Adrenal gland (tissue), 12 donors: ENCODE measurements around the gene WBP11. TPM values are rescaled to one million over a fixed set of nuclear protein-coding genes. Genes with fewer than 3 reads are reported as not detected.

Source experiments
- DNase-seq, 7 donors: peaks; one replicate each; pipeline ENCODE4 v3.0.0-alpha.2; 2019 to 2020
- H3K27ac ChIP-seq, 5 donors: fragments of 200-600 bp; sonication (generic) in 4 of 5; 1 replicate in 3 of 5; 2 replicates in 2 of 5; pipeline versions ENCODE4 v1.5.1 to v1.8.0; 2016 to 2020; ENCODE audit warnings: mild to moderate bottlenecking in 1 of 5
- H3K27me3 ChIP-seq: fragments of 200-600 bp; 2 replicates; pipeline ENCODE4 v1.8.0; 2021
- H3K36me3 ChIP-seq, 2 donors: fragments of 200-600 bp; replicated peaks in 1 of 2; 1 replicate in 1 of 2; 2 replicates in 1 of 2; pipeline versions ENCODE4 v1.5.1 to v1.8.0; 2018 to 2022
- H3K4me1 ChIP-seq, 2 donors: fragments of 200-600 bp; replicated peaks in 1 of 2; 1 replicate in 1 of 2; 2 replicates in 1 of 2; pipeline versions ENCODE4 v1.5.1 to v1.8.0; 2018 to 2021
- H3K4me3 ChIP-seq, 4 donors: fragments of 200-600 bp; sonication (generic) in 3 of 4; one replicate each; pipeline ENCODE4 v1.5.1; 2016 to 2018
- H3K9me3 ChIP-seq, 3 donors: fragments of 200-600 bp; sonication (generic) in 1 of 3; replicated peaks in 1 of 3; 1 replicate in 2 of 3; 2 replicates in 1 of 3; pipeline versions ENCODE4 v1.5.1 to v1.8.0; 2016 to 2021
- POLR2A ChIP-seq, 2 donors: fragments of 450-650 bp; IDR thresholded peaks; one replicate each; pipeline ENCODE4 v1.6.1; 2017; ENCODE audit warnings: antibody characterized with exemption in 2 of 2, mild to moderate bottlenecking in 2 of 2, moderate library complexity in 1 of 2
- WGBS, 4 donors: extraction: QIAGEN DNeasy Blood & Tissue Kit in 2 of 4; methylation state at CpG; one replicate each; pipeline versions ENCODE4 v1.1.5 to v1.1.7; 2013 to 2017; 5-methylcytosine and 5-hydroxymethylcytosine counted together
- intact Hi-C, 2 donors: fragments of 100-400 bp; cut with DNase I; formaldehyde crosslinking; loops; one replicate each; pipeline versions ENCODE4 v1.14.1 to v1.15.0; 2022 to 2023
- polyA plus RNA-seq, 3 donors: library from polyadenylated mRNA; stranded (reverse); fragments of 200-250 nt in 2 of 3; fragments of 350-450 nt in 1 of 3; fragmentation: Illumina TruSeq in 1 of 3; extraction: RNeasy Lipid Tissue Mini Kit (QIAGEN cat#74804) in 1 of 3; gene quantifications; one replicate each; pipeline ENCODE4 v1.2.3, GENCODE V29; 2013 to 2014
- total RNA-seq, 9 donors: library from RNA; depleted of rRNA in 4 of 9; stranded (reverse); fragments of >200 nt in 4 of 9; fragments of 120-200 nt in 1 of 9; fragmentation: NEBNext Ultra II Directional in 1 of 9; extraction: Animal tissue kit (Norgen Biotek cat#: 25700) in 1 of 9; gene quantifications; one replicate each; pipeline versions ENCODE4 v1.1.0 to v1.2.4, GENCODE V29; 2013 to 2023
- TF ChIP-seq, protein P1 (sequence below), 6 experiments: fragments of 450-650 bp in 4 of 6; fragments of 200-600 bp in 2 of 6; sonication (generic) in 1 of 6; IDR thresholded peaks; 1 replicate in 5 of 6; 2 replicates in 1 of 6; pipeline versions ENCODE4 v1.5.1 to v1.8.0; 2016 to 2021; ENCODE audit warnings: antibody characterized with exemption in 6 of 6, mild to moderate bottlenecking in 2 of 6, moderate library complexity in 1 of 6
- donor health status: healthy with polysubstance abuse.
- donor health status: Bipolar disorder and iron deficiency.
- donor health status: DM: yes; HTN: yes; CAD: no.
- donor health status: DM: no; HTN: no; CAD: no.
- donor health status: DM: no; HTN: no; CAD: no.
- donor health status: DM: yes; HTN: yes; CAD: no.

The WBP11 gene
- total and polyA plus RNA-seq, 12 donors, result 11.5 to 112 (median 24.8) TPM

DNA sequence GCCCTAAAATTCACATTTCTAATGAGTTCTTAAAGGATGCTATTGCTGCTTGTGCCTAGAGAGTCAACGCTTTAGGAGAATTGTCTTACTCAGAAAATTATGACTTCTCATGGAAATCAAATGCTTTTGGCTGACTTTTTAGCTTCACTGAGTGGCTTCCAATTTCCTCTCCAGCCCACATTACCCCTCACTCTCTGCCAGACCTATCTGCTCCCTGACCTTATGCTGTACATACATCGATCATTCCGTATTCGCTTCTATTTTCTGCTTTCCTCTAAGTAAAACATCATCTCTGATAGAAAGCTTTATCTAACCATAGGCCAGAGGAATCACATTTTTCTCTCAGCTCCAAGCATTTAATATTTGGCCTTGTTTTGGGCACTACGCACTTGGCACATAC lies 23.2 kb upstream of the WBP11 start:
- WGBS, 4 donors, result 73 to 78% (median 74%) methylated on average over 5 of the region's 5 CpGs
- Histone ChIP-seq H3K36me3 (no peaks in the 10 kb centered on the region), H3K27me3 (no peaks in the 10 kb centered on the region), H3K9me3 (no peaks in the 10 kb centered on the region), H3K4me1 (no peaks in the 10 kb centered on the region), H3K4me3 (no peak overlapping the region), H3K27ac (peak overlapping the region in 1 of 5 donors; percentile 1)
- intact Hi-C loops, result no loop called here
- no peak for TF ChIP-seq POLR2A (IDR thresholded peaks at IDR 0.05)
- TF ChIP-seq, protein P1, sequence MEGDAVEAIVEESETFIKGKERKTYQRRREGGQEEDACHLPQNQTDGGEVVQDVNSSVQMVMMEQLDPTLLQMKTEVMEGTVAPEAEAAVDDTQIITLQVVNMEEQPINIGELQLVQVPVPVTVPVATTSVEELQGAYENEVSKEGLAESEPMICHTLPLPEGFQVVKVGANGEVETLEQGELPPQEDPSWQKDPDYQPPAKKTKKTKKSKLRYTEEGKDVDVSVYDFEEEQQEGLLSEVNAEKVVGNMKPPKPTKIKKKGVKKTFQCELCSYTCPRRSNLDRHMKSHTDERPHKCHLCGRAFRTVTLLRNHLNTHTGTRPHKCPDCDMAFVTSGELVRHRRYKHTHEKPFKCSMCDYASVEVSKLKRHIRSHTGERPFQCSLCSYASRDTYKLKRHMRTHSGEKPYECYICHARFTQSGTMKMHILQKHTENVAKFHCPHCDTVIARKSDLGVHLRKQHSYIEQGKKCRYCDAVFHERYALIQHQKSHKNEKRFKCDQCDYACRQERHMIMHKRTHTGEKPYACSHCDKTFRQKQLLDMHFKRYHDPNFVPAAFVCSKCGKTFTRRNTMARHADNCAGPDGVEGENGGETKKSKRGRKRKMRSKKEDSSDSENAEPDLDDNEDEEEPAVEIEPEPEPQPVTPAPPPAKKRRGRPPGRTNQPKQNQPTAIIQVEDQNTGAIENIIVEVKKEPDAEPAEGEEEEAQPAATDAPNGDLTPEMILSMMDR (IDR thresholded peaks at IDR 0.05), result no peak
- DNase-seq, result no peak

- intact Hi-C loops, result no loop called here
Observed at GRCh38 chr12:14825256-14825655, 22.0 kb upstream of the WBP11 start.

DNA sequence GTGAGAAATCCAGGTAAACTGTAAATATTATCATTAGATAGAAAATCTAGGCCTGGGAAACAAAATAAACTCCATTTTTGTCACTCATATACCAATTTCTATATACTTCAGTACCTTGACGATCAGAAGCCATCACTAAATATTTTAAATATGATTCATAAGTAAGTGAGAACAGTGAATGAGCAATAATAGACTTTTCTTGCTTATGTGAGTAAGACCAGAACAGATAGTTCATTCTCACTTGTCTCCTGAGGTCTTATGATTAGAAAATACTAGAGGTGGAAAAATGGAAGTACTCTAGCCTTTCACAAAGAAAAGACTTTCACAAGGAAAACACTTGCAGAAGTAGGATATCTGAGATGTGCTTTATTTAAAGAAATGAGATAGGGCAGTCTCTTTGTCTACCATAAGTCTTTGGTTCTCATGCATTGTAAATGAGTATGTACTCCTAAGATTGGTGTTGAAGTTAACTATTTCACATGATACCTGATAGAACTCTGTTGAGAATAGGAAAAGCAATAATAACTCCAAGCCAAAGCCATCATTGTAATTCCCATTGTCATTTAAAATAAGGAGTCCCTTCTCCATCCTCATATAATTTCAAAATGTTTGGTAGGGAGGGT lies 20.8 kb upstream of the WBP11 start:
- intact Hi-C loops, result no loop called here
- no peak overlapping the region for H3K4me3 ChIP-seq
- TF ChIP-seq POLR2A (IDR thresholded peaks at IDR 0.05), result no peak
- TF ChIP-seq, protein P1 (IDR thresholded peaks at IDR 0.05), result no peak
- H3K27me3 ChIP-seq, result no peaks in the 10 kb centered on the region
- no peaks in the 10 kb centered on the region for H3K9me3 ChIP-seq
- no peak for DNase-seq
- no peaks in the 10 kb centered on the region for H3K4me1 ChIP-seq
- WGBS, 4 donors, result 74 to 84% (median 76%) methylated on average over 1 of the region's 1 CpG
- H3K27ac ChIP-seq, result no peak overlapping the region
- H3K36me3 ChIP-seq, result no peaks in the 10 kb centered on the region

More at GRCh38 chr12:14825256-14825655, 22.0 kb upstream of the WBP11 start:
- TF ChIP-seq, protein P1 (IDR thresholded peaks at IDR 0.05), result no peak
- TF ChIP-seq POLR2A (IDR thresholded peaks at IDR 0.05), result no peak
- Histone ChIP-seq H3K4me1 (no peaks in the 10 kb centered on the region), H3K27me3 (no peaks in the 10 kb centered on the region), H3K36me3 (no peaks in the 10 kb centered on the region), H3K27ac (no peak overlapping the region), H3K9me3 (no peaks in the 10 kb centered on the region), H3K4me3 (no peak overlapping the region)
- no peak for DNase-seq

DNA sequence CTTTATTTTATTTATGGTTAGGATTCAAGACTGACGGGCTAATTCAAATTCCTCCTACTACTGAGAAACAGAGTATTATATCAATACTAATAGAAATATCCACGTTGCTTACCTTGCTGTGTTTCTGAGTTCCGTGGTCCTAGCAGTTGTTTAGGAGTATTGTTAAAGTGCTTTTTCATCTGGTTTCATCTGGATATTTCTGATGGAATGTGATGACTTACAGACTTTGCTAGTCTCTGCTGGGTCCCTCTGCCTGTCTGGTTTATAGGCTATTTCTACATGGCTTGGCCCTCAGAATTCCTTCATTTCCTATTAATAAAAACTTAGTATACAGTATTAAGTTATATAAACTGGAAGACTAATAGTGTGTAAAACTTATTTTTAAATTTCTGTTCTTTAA lies 10.7 kb upstream of the WBP11 start, which contains the start of gene SMCO3:
Gene SMCO3, minus strand, starts transcription at position 169 of the 400 bp plus-strand sequence. CDS start 7,502 bp downstream, outside the sequence.
- H3K27ac ChIP-seq, result no peak within 1 kb of the TSS
- no peaks in the 10 kb centered on the region for H3K4me1 ChIP-seq
- no peak within 1 kb of the TSS for H3K4me3 ChIP-seq
- DNase-seq, result no peak
- 81 to 89% (median 87%) methylated on average over 3 of the region's 3 CpGs for WGBS, 4 donors
- intact Hi-C loops, result no loop called here
- H3K36me3 ChIP-seq, result no peaks in the 10 kb centered on the region
- H3K27me3 ChIP-seq, result no peaks in the 10 kb centered on the region
- TF ChIP-seq, protein P1 (IDR thresholded peaks at IDR 0.05), result no peak
- no peak for TF ChIP-seq POLR2A (IDR thresholded peaks at IDR 0.05)
- no peaks in the 10 kb centered on the region for H3K9me3 ChIP-seq
